Measurements from ENCODE around the gene CHST15. TPM values are rescaled to one million over a fixed set of nuclear protein-coding genes. Genes with fewer than 3 reads are reported as not detected.

CHST15 gene
- polyA plus RNA-seq, 1 experiment = 6.2 TPM

GRCh38 chr10:124005091-124005490 lies 88.3 kb downstream of the CHST15 start:
- H3K4me3 ChIP-seq (ENCODE audit: low read depth, low read length) = no peak overlapping the region
- CTCF ChIA-PET = interaction anchor here (1.0 kb wide), 1 partner anchor 10 kb away, joined by 4 read pairs; no protein-coding TSS in a partner anchor
- H3K36me3 ChIP-seq (ENCODE audit: control insufficient read depth, insufficient read depth, low read length) = peaks cover 3% of the 10 kb centered on the region
- no peaks in the 10 kb centered on the region for H3K27me3 ChIP-seq (ENCODE audit: control insufficient read depth, insufficient read depth, low read length)
- no peak for DNase-seq (ENCODE audit: low read depth)
- POLR2A ChIA-PET = no interaction called here
- no peak for TF ChIP-seq CTCF (IDR thresholded peaks at IDR 0.05; ENCODE audit: insufficient read depth, low read depth, low read length)

DNA sequence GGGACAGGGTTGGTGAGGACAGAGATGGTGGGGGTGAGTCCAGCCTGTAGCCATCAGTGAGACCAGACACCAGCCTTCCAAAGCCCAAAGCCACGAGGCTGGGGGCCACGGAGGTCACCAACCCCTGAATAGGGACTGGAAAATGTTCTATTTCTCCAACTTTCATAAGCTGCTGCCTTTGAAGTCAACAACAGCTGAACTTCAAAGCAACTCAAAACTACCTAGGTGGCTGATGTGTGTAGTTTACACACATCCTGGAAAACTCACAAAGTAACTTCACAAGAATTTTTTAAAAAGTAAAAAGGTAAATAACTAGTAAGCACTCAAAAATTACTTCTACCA lies 88.8 kb downstream of the CHST15 start:
- H3K27me3 ChIP-seq (ENCODE audit: control insufficient read depth, insufficient read depth, low read length) = no peaks in the 10 kb centered on the region
- POLR2A ChIA-PET = no interaction called here
- no peak for DNase-seq (ENCODE audit: low read depth)
- TF ChIP-seq CTCF (IDR thresholded peaks at IDR 0.05; ENCODE audit: insufficient read depth, low read depth, low read length) = no peak
- CTCF ChIA-PET = interaction anchor here (1.0 kb wide), 1 partner anchor 9 kb away, joined by 4 read pairs; no protein-coding TSS in a partner anchor
- no peak overlapping the region for H3K4me3 ChIP-seq (ENCODE audit: low read depth, low read length)
- H3K36me3 ChIP-seq (ENCODE audit: control insufficient read depth, insufficient read depth, low read length) = peaks cover 3% of the 10 kb centered on the region

DNA sequence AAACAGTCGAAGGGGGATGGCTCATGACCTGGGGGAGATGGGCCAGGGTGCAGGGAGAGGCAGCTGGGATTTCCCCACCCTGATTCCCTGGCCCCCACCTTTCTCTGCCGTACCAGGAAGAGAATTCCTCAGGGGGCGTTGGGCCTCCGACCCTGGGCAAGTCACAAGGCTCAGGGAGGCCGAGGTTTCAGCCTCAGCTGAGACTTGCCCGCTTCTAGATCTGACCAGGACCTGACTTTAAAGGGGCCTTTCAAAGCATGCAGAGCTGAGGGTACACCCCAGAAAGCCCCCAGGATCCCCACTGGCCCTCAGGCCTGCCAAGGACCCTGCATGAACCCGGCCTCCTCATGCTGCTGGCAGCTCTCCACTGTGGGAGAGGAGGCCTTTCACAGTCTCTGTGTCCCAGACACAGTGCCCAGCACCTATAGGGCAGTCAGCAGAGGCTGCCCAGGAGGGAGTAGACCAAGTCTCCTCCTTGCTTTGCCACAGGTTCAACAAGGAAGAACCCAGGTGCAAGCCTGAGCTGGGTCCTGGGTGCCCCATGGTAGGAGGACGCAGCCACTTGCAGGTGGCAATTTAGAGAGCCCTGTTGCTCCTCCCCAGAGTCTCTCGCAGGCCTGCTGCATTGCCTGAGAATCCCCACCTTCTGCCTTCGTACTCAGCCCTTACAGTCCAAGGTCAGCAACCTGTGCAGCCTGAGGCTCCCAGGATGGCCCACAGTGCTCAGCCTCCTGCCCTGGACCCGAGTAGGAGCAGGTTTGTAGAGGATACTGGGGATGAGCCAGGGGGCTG lies 89.3 kb downstream of the CHST15 start:
- no peak for TF ChIP-seq CTCF (IDR thresholded peaks at IDR 0.05; ENCODE audit: insufficient read depth, low read depth, low read length)
- POLR2A ChIA-PET = no interaction called here
- CTCF ChIA-PET = interaction anchor here (1.0 kb wide), 1 partner anchor 9 kb away, joined by 4 read pairs; no protein-coding TSS in a partner anchor

DNA sequence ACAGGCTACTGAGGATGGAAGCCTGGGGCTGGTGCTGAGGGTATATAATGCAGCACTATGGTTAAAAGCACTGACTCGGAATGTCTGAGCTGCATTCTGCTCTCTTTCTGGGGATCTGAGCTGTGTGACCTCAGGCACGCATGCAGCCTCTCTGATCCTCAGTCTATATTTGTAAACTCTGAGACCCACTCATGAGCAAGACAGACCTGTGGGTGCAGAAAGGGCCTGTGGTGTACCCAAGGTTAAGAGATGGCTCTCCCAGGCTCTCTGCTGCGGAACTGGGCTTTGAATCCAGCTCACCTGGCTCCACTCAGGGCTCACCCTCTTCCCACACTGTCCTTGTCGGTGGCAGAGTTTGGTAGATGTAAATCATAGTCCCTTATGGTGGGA lies 89.9 kb downstream of the CHST15 start:
- H3K27me3 ChIP-seq (ENCODE audit: control insufficient read depth, insufficient read depth, low read length) = no peaks in the 10 kb centered on the region
- CTCF ChIA-PET = no interaction called here
- peaks cover 1% of the 10 kb centered on the region; the same call in 1 of the 2 replicates for H3K36me3 ChIP-seq (ENCODE audit: control insufficient read depth, insufficient read depth, low read length)
- TF ChIP-seq CTCF (IDR thresholded peaks at IDR 0.05; ENCODE audit: insufficient read depth, low read depth, low read length) = no peak
- H3K4me3 ChIP-seq (ENCODE audit: low read depth, low read length) = no peak overlapping the region
- DNase-seq (ENCODE audit: low read depth) = no peak
- POLR2A ChIA-PET = no interaction called here

More for the DNA sequence above, 89.3 kb downstream of the CHST15 start:
- no peak for DNase-seq (ENCODE audit: low read depth)
- Histone ChIP-seq H3K36me3 (ENCODE audit: control insufficient read depth, insufficient read depth, low read length) (peaks cover 3% of the 10 kb centered on the region), H3K4me3 (ENCODE audit: low read depth, low read length) (no peak overlapping the region), H3K27me3 (ENCODE audit: control insufficient read depth, insufficient read depth, low read length) (no peaks in the 10 kb centered on the region)

GRCh38 chr10:124003070-124003419 lies 90.4 kb downstream of the CHST15 start:
- CTCF ChIA-PET = no interaction called here

More at GRCh38 chr10:124003070-124003419, 90.4 kb downstream of the CHST15 start:
- DNase-seq (ENCODE audit: low read depth) = no peak
- H3K36me3 ChIP-seq (ENCODE audit: control insufficient read depth, insufficient read depth, low read length) = peaks cover 1% of the 10 kb centered on the region; the same call in 1 of the 2 replicates
- POLR2A ChIA-PET = no interaction called here
- no peak overlapping the region for H3K4me3 ChIP-seq (ENCODE audit: low read depth, low read length)
- no peaks in the 10 kb centered on the region for H3K27me3 ChIP-seq (ENCODE audit: control insufficient read depth, insufficient read depth, low read length)
- TF ChIP-seq CTCF (IDR thresholded peaks at IDR 0.05; ENCODE audit: insufficient read depth, low read depth, low read length) = no peak

All from BJ (cell line).